Activated CD4-positive, alpha-beta T cell treated with anti-CD3 and anti-CD28 coated beads, Interleukin-2, Interleukin-6, amounts not matched to agents 100 ng/mL and 50 ng/mL, durations not matched to agents 16 hours and 8 hours (primary cell): ENCODE measurements around the gene EFCAB8.

Source experiments
- DNase-seq: peaks from one replicate; pipeline ENCODE4 v3.0.0-alpha.2; 2020

Gene EFCAB8

GRCh38 chr20:32988008-32988407 lies 129.3 kb downstream of the EFCAB8 start:
- no peak for DNase-seq

- DNase-seq, result no peak
Observed at GRCh38 chr20:32989507-32990283, 131.0 kb downstream of the EFCAB8 start.

- no peak for DNase-seq
Observed at GRCh38 chr20:32990426-32990825, 131.7 kb downstream of the EFCAB8 start.

- no peak for DNase-seq
Observed at GRCh38 chr20:32991383-32991782, 132.7 kb downstream of the EFCAB8 start.

- DNase-seq, result no peak
Observed at GRCh38 chr20:32991792-32992641, 133.3 kb downstream of the EFCAB8 start.

GRCh38 chr20:32993496-32994050 lies 134.8 kb downstream of the EFCAB8 start:
- DNase-seq, result no peak

GRCh38 chr20:32995802-32996201 lies 137.1 kb downstream of the EFCAB8 start:
- no peak for DNase-seq

- DNase-seq, result no peak
Observed at GRCh38 chr20:32997431-32997830, 138.7 kb downstream of the EFCAB8 start.

GRCh38 chr20:32999603-33000250 lies 141.0 kb downstream of the EFCAB8 start:
- no peak for DNase-seq

- DNase-seq, result no peak
Observed at GRCh38 chr20:33000802-33001466, 142.2 kb downstream of the EFCAB8 start.

GRCh38 chr20:33002087-33002808 lies 143.5 kb downstream of the EFCAB8 start:
- DNase-seq, result no peak

- no peak for DNase-seq
Observed at GRCh38 chr20:33004141-33004751, 145.5 kb downstream of the EFCAB8 start, which contains the start of gene SUN5. Gene SUN5, minus strand, starts transcription at chr20:33004433. Its CDS starts 93 bp downstream, at chr20:33004340.

- peak; percentile 66 for DNase-seq
Observed at GRCh38 chr20:33005132-33005566, 146.4 kb downstream of the EFCAB8 start.

GRCh38 chr20:33005908-33006775 lies 147.4 kb downstream of the EFCAB8 start:
- DNase-seq, result no peak

GRCh38 chr20:33006776-33007375 lies 148.2 kb downstream of the EFCAB8 start:
- no peak for DNase-seq

- no peak for DNase-seq
Observed at GRCh38 chr20:33007376-33008335, 148.9 kb downstream of the EFCAB8 start, which contains the start of gene BPIFB2. Gene BPIFB2, plus strand, starts transcription at chr20:33007704. Its CDS starts 871 bp downstream, at chr20:33008575.

- no peak for DNase-seq
Observed at GRCh38 chr20:33008336-33009213, 149.9 kb downstream of the EFCAB8 start.
